ENCODE results near the gene ATAD1. TPM values are rescaled to one million over a fixed set of nuclear protein-coding genes. Genes with fewer than 3 reads are reported as not detected.

The ATAD1 gene
- total and polyA plus RNA-seq, 4 donors = 11.6 to 50.2 (median 28.7) TPM

DNA sequence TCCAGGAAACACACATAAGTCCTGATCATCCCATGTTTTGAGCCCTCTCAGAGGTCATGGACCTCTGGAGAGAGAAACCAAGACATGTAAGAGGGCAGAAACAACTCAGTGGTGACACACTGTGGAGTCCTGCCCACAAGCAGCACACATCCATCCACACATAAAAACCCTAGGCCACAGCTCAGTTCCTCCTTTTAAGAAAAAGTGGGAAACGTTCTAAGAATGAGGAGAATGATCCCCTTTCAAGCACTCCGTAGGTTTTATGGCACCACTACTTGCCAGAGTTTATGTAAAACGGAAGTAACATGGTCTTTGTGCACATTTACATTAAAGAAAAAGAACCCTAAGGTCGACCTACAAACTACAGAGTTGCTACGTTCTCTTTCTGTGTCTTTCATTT, 19.9 kb downstream of the ATAD1 start:
- DNase-seq = no peak
- Histone ChIP-seq H3K27me3 (ENCODE audit: control insufficient read depth in 3 of 3, insufficient read depth in 3 of 3, low read length in 2 of 3) (no peaks in the 10 kb centered on the region), H3K36me3 (ENCODE audit: control insufficient read depth in 4 of 4, insufficient read depth in 4 of 4, low read length in 4 of 4) (peaks cover 0 to 22% (median 12%) of the 10 kb centered on the region in 4 donors), H3K9ac (ENCODE audit: insufficient read depth in 1 of 2, low read length in 2 of 2) (no peak overlapping the region), H3K4me3 (no peak overlapping the region), H3K4me1 (ENCODE audit: control insufficient read depth in 5 of 5, insufficient read depth in 5 of 5, low read length in 5 of 5) (peaks cover 0 to 20% (median 0%) of the 10 kb centered on the region in 5 donors), H3K27ac (ENCODE audit: low read depth in 1 of 2, low read length in 1 of 2) (no peak overlapping the region), H3K9me3 (ENCODE audit: control insufficient read depth in 4 of 4, insufficient read depth in 3 of 4, low read length in 3 of 4) (peaks cover 0 to 4% (median 1%) of the 10 kb centered on the region in 4 donors)
- no peak for ATAC-seq (ENCODE audit: insufficient read depth, low FRiP score)
- TF ChIP-seq, protein P1, sequence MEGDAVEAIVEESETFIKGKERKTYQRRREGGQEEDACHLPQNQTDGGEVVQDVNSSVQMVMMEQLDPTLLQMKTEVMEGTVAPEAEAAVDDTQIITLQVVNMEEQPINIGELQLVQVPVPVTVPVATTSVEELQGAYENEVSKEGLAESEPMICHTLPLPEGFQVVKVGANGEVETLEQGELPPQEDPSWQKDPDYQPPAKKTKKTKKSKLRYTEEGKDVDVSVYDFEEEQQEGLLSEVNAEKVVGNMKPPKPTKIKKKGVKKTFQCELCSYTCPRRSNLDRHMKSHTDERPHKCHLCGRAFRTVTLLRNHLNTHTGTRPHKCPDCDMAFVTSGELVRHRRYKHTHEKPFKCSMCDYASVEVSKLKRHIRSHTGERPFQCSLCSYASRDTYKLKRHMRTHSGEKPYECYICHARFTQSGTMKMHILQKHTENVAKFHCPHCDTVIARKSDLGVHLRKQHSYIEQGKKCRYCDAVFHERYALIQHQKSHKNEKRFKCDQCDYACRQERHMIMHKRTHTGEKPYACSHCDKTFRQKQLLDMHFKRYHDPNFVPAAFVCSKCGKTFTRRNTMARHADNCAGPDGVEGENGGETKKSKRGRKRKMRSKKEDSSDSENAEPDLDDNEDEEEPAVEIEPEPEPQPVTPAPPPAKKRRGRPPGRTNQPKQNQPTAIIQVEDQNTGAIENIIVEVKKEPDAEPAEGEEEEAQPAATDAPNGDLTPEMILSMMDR (IDR thresholded peaks at IDR 0.05; ENCODE audit: control extremely low read depth, extremely low read depth) = no peak
- 95 to 96% methylated on average over 5 of the region's 5 CpGs for WGBS, 2 donors

DNA sequence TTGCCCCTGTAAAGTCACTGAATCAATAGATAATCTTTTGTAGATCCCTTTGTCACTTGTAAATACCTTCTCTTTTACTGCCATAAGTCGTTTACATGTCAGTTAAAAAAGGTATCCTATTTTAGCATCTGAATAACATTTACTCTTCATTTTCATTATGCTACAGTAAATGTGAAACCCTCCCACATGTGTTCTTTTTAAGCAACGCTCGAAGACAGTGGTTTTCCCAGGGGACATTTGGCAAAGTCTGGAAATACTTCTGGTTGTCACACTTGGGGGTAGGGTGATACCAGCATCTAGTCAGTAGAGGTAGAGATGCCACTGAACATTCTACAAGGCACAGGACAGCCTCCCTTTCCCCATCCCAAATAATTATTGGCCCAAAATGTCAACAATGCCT, 23.7 kb downstream of the ATAD1 start:
- Histone ChIP-seq H3K9ac (ENCODE audit: insufficient read depth in 1 of 2, low read length in 2 of 2) (no peak overlapping the region), H3K4me1 (ENCODE audit: control insufficient read depth in 5 of 5, insufficient read depth in 5 of 5, low read length in 5 of 5) (peaks cover 0 to 20% (median 0%) of the 10 kb centered on the region in 5 donors), H3K36me3 (ENCODE audit: control insufficient read depth in 4 of 4, insufficient read depth in 4 of 4, low read length in 4 of 4) (peaks cover 2 to 22% (median 7%) of the 10 kb centered on the region in 4 donors), H3K4me3 (no peak overlapping the region), H3K9me3 (ENCODE audit: control insufficient read depth in 4 of 4, insufficient read depth in 3 of 4, low read length in 3 of 4) (peaks cover 0 to 2% (median 0%) of the 10 kb centered on the region in 4 donors), H3K27me3 (ENCODE audit: control insufficient read depth in 3 of 3, insufficient read depth in 3 of 3, low read length in 2 of 3) (no peaks in the 10 kb centered on the region), H3K27ac (ENCODE audit: low read depth in 1 of 2, low read length in 1 of 2) (no peak overlapping the region)
- no peak for DNase-seq
- WGBS, 2 donors = 77 to 83% methylated on average over 3 of the region's 3 CpGs
- ATAC-seq (ENCODE audit: insufficient read depth, low FRiP score) = no peak
- TF ChIP-seq, protein P1 (IDR thresholded peaks at IDR 0.05; ENCODE audit: control extremely low read depth, extremely low read depth) = no peak

DNA sequence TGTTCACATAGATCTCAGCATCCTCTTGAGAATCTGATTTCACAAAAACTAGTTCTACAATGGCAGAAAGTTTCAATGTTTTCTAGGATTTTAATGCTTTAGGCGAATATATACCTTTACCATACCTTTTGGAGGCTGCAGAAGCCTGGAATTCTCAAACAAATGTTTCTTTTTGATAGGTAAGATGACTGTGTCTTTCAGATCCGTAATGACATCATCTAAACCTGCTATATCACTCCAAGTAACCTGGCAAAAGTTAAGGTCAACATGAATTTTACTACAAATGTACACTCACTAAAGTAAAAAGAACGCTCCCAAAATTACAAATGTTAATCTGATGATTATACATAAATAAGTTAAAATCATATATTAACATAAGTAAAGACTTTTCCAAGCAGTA, 27.8 kb downstream of the ATAD1 start:
- no peak overlapping the region for H3K9ac ChIP-seq (ENCODE audit: insufficient read depth in 1 of 2, low read length in 2 of 2)
- no peaks in the 10 kb centered on the region for H3K9me3 ChIP-seq (ENCODE audit: control insufficient read depth in 4 of 4, insufficient read depth in 3 of 4, low read length in 3 of 4)
- ATAC-seq (ENCODE audit: insufficient read depth, low FRiP score) (no peak), DNase-seq (no peak)
- 80 to 98% methylated on average over 3 of the region's 3 CpGs for WGBS, 2 donors
- peaks cover 0 to 6% (median 0%) of the 10 kb centered on the region in 5 donors for H3K4me1 ChIP-seq (ENCODE audit: control insufficient read depth in 5 of 5, insufficient read depth in 5 of 5, low read length in 5 of 5)
- H3K36me3 ChIP-seq (ENCODE audit: control insufficient read depth in 4 of 4, insufficient read depth in 4 of 4, low read length in 4 of 4) = peaks cover 3 to 15% (median 5%) of the 10 kb centered on the region in 4 donors
- no peak overlapping the region for H3K27ac ChIP-seq (ENCODE audit: low read depth in 1 of 2, low read length in 1 of 2)
- H3K4me3 ChIP-seq = no peak overlapping the region
- TF ChIP-seq, protein P1 (IDR thresholded peaks at IDR 0.05; ENCODE audit: control extremely low read depth, extremely low read depth) = no peak
- H3K27me3 ChIP-seq (ENCODE audit: control insufficient read depth in 3 of 3, insufficient read depth in 3 of 3, low read length in 2 of 3) = no peaks in the 10 kb centered on the region

DNA sequence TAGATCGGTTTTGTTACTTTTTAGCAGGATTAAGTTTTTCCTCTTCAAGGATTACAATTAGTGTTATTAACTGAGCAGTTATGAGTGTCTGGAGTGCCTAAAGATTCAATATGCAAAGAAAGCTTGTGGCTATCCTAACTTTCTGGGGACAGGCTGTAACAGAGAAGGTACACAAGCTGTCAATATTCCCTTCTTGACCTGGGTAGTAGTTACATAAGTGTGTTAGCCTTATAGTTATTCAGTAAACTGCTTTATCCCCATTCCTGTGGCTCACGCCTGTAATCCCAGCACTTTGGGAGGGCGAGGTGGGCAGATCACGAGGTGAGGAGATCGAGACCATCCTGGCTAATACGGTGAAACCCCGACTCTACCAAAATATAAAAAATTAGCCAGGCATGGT, 31.6 kb downstream of the ATAD1 start:
- 95 to 99% methylated on average over 7 of the region's 7 CpGs for WGBS, 2 donors
- DNase-seq = no peak
- H3K27me3 ChIP-seq (ENCODE audit: control insufficient read depth in 3 of 3, insufficient read depth in 3 of 3, low read length in 2 of 3) = no peaks in the 10 kb centered on the region
- no peak overlapping the region for H3K27ac ChIP-seq (ENCODE audit: low read depth in 1 of 2, low read length in 1 of 2)
- TF ChIP-seq, protein P1 (IDR thresholded peaks at IDR 0.05; ENCODE audit: control extremely low read depth, extremely low read depth) = no peak
- no peak overlapping the region for H3K9ac ChIP-seq (ENCODE audit: insufficient read depth in 1 of 2, low read length in 2 of 2)
- H3K9me3 ChIP-seq (ENCODE audit: control insufficient read depth in 4 of 4, insufficient read depth in 3 of 4, low read length in 3 of 4) = no peaks in the 10 kb centered on the region
- no peak overlapping the region for H3K4me3 ChIP-seq
- H3K36me3 ChIP-seq (ENCODE audit: control insufficient read depth in 4 of 4, insufficient read depth in 4 of 4, low read length in 4 of 4) = peaks cover 6 to 12% (median 9%) of the 10 kb centered on the region in 4 donors
- no peak for ATAC-seq (ENCODE audit: insufficient read depth, low FRiP score)
- H3K4me1 ChIP-seq (ENCODE audit: control insufficient read depth in 5 of 5, insufficient read depth in 5 of 5, low read length in 5 of 5) = no peaks in the 10 kb centered on the region
